DMS153 treated with DMSO at 0.1 percent for 48 hours (cell line): ENCODE measurements around the gene LRP1-AS.

Experiments used
- DNase-seq: peaks from one replicate; lab custom pipeline; 2025; ENCODE audit not compliant: unreplicated experiment; lab: John Stamatoyannopoulos, UW

LRP1-AS gene

DNA sequence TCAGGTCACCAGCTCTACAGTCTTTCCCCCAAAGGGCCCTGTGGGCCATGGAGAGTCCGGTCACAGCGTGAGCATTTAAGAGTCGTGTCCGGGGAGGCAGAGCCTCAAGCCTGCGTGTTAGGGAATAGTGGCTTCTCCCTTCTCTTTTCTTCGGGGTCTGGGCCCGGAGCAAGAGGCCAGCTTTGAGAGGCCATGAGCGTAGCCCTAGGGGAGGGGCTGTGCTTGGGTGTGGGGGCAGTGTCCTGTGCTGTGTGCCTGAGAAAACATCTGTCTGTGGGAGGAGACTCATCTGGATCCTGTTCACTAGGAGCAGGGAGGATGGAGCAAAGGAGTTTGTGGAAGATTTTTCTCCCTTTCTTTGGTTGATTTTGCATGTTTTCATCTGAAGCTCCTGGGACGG, 5.3 kb downstream of the LRP1-AS start:
- no peak for DNase-seq

DNA sequence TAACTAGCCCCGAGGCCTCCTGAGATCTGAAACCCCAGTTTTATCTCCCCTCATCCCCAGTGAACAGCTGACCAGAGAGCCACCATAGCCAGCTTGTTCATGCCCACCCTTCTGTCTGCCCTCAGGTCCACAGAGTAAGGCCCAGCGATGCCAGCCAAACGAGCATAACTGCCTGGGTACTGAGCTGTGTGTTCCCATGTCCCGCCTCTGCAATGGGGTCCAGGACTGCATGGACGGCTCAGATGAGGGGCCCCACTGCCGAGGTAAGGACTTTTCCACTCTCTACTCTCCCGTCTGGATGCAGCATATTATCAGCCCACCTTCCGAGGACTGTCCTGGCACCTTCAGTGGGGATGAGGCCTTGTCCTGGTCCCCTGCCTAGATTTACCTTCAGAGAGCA, 6.2 kb downstream of the LRP1-AS start:
- DNase-seq, result no peak

DNA sequence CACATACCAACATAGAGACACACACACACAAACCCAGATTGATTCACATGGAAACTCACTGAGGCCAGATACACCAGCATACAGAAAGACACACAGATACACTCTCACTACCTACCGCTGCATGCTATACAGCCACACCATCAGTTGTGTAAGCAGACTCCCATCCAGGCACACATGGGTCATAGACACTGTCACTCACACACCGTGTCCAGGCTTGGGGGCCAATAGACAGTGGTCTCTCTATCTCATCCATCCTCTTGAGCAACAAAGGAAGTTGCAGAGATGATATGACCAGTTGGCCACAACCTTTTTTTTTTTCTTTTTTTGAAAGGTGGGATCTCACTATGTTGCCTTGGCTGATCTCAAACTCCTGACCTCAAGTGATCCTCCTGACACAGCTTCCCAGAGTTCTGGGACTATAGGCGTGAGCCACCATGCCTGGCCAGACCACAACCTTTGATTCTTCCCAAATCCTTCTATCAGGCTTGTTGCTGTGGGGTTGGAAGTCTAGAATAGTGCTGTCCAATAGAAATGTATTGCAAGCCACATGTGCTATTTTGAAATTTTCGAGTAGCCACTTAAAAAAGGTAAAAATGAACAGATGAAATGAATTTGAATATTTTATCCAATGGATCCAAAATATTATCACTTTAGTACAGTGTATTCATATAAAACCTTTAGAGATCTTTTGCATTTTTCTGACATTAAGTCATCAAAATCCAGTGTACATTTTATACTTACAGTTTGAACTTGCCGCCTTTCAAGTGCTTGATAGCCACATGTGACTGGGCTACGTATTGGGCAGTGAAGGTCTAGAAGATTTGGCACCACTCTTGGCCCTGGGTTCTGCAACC, 7.4 kb downstream of the LRP1-AS start:
- DNase-seq, result no peak

DNA sequence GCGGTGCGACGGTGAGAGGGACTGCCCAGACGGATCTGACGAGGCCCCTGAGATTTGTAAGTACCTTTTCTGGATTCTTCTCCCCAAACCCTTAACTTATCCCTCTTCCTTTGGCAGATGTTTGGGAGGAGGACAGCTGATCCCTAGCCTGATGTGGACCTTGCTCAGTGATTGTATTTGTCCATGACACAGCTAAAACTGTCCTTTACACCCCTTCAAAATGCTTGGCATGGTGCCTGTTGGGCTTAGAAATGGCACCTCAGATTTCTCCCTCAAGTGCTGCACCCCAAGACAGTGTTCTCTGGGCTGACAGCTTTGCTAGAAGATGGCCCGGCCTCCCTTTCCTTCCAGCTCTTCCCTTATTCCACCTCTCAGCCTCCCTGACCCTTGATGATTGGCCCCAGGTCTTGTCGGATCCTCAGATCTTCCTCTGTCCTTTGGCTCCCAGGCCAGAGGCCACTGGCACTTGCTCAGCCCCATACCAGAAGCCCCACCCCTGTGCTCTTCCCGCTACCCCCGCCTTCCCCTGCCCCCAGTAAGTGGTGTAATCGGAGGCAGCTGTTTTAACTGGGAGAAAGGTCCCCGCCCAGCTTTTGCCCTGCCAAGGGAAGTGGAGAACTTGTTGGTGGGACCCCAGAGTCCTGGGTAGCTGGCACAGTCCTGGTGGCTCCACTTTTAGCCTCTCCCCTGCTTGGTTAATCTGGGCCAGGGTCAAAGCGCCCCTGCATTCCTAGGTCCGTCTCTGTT, 8.7 kb downstream of the LRP1-AS start:
- no peak for DNase-seq

DNA sequence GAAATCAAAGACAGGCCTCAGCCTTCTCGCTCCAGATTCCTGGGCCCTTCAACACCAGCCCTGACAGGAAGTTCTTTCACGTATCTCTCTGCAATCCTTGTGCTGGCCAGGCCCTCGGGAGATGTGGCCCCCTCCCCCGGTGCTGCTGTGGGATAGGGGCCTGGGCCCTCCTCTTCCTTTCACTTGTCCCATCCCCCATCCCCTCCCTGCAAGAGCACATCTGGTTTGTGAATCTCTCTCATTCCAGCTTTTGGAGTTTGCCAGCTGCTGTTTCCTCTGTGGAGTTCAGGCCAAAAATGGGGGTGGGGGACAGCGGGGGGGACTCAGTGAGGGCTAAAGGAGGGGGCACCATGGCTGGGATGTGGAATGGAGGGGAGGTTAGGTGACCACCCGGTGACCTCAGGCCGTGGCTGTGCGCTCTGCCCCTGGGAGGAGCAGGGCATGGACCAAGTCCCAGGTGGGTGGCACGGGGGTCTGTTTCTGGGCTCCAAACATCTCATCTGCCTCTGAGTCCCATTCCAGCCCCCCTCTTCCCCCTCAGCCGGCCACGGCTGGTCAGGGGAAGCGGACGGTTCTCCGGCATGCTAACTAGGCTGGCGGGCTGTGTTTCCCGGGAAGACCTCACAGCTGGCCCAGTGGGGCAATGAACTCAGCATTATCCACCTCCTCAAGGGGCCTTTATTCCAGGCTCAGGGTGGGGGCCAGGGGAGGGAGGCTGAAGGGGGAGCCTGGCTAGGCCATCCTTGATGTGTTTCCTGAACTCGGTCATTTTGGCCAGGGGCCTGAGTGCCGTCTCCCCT, 11.7 kb downstream of the LRP1-AS start:
- DNase-seq, result no peak

DNA sequence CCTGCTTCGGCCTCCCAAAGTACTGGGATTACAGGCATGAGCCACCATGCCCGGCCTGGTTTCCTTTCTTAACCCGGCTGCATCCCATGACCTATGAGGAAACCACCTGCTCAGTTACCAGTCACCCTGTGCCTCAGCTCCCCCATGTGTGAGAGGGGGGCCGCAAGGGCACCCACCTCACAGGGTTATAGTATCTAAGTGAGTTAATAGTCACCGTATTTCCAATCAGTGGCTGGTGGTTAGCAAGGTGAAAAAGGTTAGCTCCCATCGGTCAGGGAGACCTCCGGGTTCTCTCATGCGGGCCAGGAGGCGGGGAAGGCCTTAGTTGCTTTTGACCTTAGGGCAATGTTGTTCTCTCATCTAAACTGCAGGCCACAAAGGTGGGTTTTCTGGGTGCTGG, 12.5 kb downstream of the LRP1-AS start:
- DNase-seq, result no peak

DNA sequence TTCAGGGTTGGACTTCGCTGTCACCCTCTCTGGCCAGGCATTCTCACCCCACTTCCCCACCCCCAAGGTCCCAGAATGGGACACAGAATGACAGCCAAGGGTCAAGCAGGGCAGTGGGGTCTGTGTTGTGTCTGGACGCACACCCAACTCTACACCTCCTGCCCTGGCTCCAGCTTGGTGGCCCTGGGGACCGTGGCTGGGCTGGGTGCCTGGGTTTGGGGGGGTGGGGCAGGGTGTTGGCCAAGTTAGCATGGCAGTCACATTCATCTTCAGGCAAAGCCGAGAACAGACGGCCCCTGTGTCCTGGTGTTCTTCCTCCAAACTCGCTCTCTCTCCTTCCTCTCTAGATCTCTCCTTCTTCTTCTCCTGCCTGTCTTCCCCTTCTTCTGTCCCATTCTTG, 13.5 kb downstream of the LRP1-AS start:
- no peak for DNase-seq

DNA sequence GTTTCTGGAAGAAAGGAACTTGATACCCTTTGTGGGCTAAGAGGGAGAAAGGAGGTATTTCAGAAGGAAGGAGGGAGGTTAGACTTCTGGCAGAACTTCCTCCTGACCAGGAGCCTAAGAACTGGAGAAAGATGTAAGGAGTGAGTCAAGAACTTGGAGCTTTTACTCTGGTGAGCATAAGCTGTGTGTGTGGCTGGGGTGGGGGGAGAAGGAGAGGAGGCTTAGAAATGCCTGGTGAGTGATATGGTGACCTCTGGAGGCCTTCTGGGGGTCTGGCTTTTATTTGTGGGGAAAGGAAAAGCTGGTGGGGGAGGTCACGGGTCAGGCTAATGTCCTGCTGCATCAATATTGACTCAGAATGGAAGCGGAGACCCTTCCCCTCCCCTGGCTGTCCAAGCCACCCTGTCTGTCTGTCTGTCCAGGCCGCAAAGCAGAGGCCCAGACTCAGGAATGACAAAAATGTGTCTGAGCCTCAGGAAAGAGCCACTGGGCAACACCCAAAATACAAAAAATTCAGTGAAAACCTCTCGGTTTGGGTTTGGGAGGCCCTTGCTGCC, 14.3 kb downstream of the LRP1-AS start:
- no peak for DNase-seq

DNA sequence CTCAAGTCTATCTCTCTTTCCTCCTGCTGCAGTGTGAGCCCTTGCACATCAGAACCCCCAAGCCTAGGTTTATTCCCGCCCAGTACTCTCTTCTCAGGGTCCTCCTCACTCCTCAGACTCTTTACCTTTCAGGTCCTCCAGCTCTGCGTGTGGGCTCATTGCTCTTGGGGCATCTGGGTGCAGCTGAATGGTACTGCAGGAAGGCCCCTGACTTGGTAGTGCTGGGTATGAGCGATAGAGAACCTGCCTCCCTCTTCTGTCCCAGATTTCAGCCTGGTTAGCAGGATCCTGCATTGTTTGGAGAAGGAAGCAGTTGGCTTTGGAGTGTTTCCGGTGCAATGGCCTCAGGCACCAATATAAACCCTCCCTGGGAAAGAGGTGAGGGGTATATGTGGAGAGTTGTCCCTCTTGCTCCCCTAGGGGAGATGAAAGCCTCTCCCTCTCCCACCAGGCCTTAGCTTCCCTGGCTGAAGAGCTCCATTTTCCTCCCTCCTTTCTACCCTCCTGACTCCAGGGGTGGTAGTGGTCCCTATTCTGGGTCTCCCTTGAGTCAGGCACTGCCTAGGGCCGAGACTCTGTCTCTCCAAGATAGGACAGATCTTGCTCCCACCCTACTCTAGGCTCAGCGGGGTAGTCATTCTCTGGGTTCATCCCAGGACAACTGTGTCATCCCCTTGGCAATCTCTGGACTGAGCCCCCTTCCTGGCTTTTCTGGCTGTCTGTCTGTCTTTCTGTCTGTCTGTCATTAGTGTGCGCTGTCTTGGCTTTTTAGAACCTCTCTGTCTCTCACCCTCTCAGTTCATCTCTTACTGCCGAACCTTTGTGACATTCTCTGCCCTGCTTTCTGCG, 15.3 kb downstream of the LRP1-AS start:
- DNase-seq, result peak; percentile 15

DNA sequence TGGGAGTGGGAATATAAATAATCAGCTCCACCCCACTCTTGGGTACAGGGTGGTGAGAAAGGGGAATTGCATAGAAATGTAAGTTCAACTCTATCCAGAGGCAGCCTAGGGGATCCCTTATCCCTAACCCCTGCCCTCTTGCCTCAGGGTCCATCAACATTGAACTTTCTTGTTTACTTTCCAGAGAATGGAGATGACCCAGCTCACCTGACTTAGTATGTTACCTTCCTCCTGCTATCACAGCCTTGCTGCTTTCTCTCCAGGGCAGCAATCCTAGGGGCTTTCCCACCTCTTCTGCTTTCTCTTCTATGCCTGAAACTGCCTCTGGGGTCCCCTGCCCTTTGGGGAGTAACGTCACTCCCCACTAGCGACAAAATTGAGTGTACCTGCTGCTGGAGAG, 16.5 kb downstream of the LRP1-AS start:
- DNase-seq, result no peak

DNA sequence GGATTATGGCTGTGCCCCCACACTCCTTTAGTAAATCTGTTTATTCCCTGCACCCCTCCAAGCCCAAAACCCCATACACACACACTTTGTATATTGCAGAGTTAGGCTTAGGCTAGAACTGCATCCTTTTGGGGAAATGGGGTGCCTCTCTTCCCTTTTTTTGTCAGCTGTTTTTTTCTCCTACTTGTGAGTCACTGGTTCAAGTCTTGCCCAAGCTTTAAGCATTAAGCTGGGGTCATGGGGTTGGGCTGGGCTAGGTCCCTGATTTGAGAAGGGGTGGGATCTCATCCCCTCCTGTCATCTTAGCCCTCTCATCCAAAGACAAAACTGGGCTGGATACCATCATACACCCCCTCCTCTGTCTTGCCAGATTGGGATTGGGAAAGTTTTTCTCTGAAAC, 17.5 kb downstream of the LRP1-AS start:
- no peak for DNase-seq

DNA sequence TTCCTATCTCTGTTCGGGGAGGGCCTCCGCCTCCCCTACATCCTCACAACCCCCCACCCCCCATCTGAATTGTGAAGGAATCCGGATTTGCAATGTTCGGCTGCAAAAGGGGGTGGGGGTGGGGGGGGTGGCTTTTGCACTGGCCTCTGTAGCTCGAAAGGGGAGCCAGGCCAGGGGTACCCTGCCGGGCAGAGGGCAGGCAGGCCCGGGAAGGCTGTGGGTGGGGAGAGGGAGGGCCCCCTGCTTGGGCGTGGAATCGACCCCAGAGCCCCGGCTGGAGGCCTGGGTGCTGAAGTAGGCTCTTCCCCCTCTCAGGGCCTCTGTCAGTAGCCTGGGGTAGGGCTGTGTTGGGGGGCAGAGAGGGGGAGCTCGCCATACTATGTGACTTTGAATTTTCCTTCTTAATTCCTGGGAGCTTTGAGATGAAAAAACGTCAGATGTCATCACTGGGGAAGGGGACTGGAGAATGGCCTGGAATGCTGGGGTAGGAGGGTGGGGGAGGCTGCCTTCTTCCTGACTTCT, 18.0 kb downstream of the LRP1-AS start:
- DNase-seq, result no peak

DNA sequence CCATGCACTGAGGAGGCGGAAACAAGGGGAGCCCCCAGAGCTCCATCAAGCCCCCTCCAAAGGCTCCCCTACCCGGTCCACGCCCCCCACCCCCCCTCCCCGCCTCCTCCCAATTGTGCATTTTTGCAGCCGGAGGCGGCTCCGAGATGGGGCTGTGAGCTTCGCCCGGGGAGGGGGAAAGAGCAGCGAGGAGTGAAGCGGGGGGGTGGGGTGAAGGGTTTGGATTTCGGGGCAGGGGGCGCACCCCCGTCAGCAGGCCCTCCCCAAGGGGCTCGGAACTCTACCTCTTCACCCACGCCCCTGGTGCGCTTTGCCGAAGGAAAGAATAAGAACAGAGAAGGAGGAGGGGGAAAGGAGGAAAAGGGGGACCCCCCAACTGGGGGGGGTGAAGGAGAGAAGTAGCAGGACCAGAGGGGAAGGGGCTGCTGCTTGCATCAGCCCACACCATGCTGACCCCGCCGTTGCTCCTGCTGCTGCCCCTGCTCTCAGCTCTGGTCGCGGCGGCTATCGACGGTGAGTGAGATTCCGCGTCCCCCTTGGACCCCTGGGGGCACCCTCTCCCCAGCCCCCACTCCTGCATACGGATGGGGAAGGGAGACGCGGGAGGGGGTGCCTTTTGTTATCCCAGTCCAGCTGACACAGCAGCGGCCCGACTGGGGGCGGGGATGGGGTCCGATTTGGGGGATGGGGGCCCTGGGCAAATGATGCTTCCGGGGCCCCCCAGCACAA, 18.7 kb downstream of the LRP1-AS start:
- DNase-seq, result no peak

DNA sequence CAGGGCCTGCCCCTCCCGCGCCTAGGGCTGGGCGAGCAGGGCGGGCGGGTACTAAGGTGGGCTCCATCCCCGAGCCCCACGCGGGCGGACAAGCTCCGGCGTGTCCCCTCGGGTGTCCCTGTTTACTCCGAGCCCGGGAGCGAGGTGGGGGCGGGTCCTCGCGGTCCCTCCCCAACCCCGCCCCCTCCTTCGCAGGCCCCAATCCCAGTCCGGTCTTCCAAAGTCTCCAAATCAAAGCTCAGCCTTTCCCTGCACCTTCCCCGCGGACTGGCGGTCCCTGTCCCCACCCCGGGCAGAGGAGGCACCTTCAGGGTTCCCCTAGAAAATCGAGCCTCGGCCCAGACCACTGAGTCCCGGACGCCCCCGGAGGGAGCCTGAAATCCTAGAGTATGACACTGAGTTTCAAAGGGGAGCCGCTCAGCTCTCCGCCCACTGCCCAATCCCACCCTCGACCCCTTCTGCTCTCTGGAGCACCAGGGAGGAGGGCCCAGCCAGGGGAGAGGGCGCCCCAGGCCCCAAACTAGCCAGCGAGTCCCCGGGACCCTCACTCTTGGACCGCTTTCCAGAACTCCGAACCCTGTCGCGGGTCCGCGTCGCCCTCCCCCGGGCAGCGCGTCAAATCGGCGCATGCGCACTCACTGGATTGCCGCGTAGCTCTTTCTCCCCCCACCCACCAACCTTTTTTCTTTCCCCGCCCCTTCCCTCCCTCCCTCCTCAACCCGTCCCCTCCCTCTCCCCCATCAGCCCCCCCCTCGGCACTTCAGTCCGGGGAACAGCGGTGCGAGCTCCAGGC, 19.5 kb downstream of the LRP1-AS start, which contains the start of gene LRP1:
LRP1 (plus strand) TSS at position 758 of the 793 bp plus-strand sequence. CDS start 482 bp downstream, outside the sequence.
- peak; percentile 54 for DNase-seq

DNA sequence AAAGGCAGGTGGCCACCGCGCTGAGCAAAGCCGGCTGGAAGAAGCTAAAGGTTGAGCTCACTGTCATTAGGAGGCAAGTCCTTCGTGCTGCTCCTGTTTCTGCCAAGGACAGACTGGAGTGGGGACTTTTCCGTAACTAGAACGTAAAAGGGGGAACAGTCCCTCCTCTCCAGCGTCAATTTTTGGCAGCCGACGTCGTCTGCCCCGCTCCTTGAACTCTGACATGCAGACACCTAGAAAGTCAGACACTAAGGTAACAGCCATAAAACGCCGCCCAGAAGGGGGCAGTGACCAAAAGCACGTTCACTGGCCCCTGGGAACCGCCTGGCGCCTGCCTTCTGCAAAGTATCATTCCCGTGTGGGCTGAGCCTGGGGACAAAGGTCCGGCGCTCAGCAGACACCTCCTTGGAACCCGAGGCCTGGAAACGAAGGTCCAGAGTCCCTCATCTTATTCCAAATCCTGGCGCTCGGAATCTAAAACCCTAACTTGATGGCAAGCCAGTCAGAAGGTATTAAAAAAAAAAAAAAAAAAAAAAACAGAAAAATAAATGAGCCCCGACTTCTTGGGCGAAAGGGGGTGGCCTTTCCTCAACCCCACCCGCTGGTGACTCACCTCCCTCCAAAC, 20.2 kb downstream of the LRP1-AS start:
- peak; percentile 61 for DNase-seq

DNA sequence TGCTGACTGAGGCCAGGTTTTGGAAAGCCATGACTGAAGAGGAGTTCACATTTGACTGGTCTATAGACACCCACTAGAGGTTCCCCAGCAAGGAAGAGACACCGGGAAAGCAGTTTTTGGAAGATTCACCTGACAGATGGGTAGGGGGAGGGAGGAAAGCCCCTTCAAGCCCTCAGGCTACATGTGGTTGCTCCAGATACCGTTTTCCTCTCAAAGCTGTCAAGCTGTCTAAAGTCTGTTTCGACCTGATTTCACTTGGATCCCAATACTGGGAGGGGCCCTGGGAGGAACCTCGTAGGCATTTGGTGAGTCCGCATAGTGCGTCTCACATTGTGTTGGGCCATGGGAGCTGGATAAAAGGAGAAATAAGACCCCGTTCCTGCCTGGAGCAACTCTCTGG, 20.9 kb downstream of the LRP1-AS start:
- DNase-seq, result no peak

DNA sequence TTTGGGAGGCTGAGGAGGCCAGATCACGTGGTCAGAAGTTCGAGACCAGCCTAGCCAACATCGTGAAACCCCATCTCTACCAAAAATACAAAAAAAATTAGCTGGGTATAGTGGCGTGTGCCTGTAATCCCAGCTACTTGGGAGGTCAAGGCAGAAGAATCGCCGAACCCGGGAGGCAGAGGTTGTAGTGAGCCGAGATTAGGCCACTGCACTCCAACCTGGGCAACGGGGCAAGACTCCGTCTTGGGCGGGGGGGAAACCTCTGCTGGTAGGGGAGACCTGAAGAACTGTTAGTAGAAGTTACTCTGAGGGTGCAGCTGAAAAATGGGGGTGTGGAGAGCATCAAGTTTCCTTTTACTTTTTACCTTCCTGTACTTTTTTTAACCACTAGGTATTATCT, 21.4 kb downstream of the LRP1-AS start:
- DNase-seq, result no peak

DNA sequence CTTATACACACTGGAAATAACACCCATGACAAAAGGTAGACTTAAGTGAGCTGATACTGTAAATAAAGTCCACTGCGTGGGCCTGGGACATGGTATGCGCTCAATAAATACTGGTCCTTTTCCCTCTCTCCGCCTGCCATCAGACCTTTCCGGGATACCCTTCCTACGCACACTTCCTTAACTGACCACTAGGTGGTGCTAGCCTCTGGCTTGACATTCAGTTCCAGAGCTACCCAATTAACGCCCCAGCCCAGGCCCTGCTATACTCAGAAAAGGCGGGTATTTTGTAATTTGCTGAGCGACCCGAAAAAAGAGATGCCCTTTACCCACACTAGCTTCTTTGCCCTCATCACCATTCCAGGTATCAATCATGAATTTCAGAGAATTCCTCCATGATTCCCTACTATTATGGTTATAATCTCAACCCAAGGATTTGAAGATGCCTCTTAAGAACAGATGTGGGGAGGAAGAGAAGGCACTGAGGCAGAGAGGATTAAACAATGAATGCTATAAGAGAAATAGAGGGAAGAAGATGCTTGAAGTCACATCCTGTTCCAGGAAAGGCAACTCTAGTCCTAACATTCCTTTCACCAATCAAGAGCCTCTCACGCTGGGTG, 23.1 kb downstream of the LRP1-AS start:
- DNase-seq, result peak; percentile 47
